GM12865 (cell line): ENCODE results near the gene VPS37C.

ENCODE experiments used
- DNase-seq: peaks from one replicate; pipeline ENCODE4 v3.0.0; 2010; ENCODE audit warnings: low read depth
- H3K4me3 ChIP-seq: 2 replicates; pipeline ENCODE4 v1.5.1; 2011; ENCODE audit warnings: mild to moderate bottlenecking, low read depth, low read length, control low read depth
- CTCF ChIP-seq: IDR thresholded peaks from 2 replicates; pipeline ENCODE4 v1.5.1; 2011; ENCODE audit warnings: low read length, control low read depth, low read depth, inconsistent platforms; ENCODE audit not compliant: insufficient read depth; ENCODE audit errors: missing control alignments

Gene VPS37C

DNA sequence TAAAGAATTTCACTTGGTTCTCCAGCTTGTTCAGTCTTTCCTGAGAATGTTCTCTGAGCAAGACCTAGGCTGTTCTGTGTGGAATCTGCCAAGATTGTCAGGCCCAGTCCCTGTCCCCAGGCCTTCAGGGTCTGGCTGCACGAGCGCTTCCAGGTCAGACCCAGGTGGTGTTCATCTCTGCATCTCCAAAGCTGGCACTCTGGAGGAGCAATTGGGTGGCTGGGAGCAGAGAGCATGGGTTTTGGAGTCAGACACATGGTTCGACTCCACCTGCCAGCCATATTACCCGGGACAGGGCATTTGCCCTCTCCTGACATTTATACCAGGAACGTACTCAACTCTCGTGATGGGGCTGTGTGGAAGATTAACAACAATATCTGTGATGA, 50.2 kb downstream of the VPS37C start:
- TF ChIP-seq CTCF = no peak
- DNase-seq = no peak

DNA sequence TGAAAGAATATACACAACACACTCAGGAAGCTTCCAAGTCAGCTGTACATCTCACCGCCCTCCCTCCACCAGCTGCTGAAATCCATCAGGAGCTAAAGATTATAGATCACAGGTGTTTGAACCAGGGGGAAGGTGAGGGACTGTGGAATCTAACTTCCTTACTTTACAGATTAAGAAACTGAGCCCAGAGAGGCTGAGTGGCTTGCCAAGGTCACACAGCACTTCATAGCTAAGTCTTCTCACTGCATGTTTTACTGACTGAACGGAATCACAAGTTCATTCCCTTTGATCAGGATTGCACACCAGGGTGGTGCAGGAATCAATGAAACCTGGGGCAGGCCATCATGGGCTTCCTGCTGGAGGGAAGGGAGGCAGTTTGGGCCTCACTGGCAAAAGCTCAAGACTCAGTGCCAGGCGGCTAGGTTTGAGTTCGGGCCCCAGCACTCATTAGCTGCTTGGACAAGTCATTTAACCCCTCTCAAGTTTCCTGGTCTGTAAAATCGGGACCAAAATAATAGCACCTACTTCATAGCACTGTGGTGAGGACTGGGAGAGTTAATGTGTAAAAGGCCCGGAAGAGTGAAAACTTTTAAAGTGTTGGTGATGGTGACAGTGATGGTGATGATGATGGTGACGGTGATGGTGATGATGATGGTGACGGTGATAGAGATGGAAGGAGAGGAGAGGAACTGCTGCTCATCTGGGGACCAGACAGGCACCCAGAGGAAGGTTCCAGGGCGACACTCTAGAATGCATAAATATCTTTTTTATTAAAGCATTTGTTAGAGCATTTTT, 50.8 kb downstream of the VPS37C start:
- DNase-seq = no peak
- TF ChIP-seq CTCF = no peak
- no peak overlapping the region for H3K4me3 ChIP-seq

More for the DNA sequence above, 50.2 kb downstream of the VPS37C start:
- no peak overlapping the region for H3K4me3 ChIP-seq

GRCh38 chr11:61109671-61110070, 51.6 kb downstream of the VPS37C start:
- H3K4me3 ChIP-seq = no peak overlapping the region
- TF ChIP-seq CTCF = no peak
- DNase-seq = no peak

GRCh38 chr11:61108847-61109585, 52.2 kb downstream of the VPS37C start:
- no peak overlapping the region for H3K4me3 ChIP-seq
- DNase-seq = no peak
- no peak for TF ChIP-seq CTCF

GRCh38 chr11:61107888-61108287, 53.3 kb downstream of the VPS37C start:
- no peak for DNase-seq
- TF ChIP-seq CTCF = no peak
- no peak overlapping the region for H3K4me3 ChIP-seq

GRCh38 chr11:61106894-61107470, 54.2 kb downstream of the VPS37C start:
- no peak overlapping the region for H3K4me3 ChIP-seq
- no peak for TF ChIP-seq CTCF
- DNase-seq = no peak
